Measurements from ENCODE around the gene ADGRG2.

DNA sequence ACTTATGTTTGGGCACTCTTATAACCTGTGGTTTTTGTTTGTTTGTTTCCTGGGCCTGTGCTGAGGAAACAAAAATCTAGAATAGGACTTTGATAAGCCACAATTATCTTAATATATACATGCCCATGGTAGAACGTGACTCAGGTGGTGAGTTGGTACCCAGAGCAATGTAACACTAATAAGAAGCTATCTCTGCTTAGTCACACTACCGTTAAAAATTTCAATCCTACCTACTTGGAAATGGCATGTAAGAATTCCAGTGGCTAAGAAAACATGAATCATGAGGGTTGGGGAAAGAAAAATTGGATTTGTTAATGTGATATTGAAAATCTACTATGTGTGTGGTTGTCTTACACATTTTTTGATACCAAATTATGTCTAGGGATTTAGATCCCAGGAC lies 30.5 kb upstream of the ADGRG2 start:
- TF ChIP-seq POLR2AphosphoS5 (IDR thresholded peaks at IDR 0.05), result no peak
- no peak for TF ChIP-seq POLR2A (IDR thresholded peaks at IDR 0.05)
- TF ChIP-seq, protein P1, sequence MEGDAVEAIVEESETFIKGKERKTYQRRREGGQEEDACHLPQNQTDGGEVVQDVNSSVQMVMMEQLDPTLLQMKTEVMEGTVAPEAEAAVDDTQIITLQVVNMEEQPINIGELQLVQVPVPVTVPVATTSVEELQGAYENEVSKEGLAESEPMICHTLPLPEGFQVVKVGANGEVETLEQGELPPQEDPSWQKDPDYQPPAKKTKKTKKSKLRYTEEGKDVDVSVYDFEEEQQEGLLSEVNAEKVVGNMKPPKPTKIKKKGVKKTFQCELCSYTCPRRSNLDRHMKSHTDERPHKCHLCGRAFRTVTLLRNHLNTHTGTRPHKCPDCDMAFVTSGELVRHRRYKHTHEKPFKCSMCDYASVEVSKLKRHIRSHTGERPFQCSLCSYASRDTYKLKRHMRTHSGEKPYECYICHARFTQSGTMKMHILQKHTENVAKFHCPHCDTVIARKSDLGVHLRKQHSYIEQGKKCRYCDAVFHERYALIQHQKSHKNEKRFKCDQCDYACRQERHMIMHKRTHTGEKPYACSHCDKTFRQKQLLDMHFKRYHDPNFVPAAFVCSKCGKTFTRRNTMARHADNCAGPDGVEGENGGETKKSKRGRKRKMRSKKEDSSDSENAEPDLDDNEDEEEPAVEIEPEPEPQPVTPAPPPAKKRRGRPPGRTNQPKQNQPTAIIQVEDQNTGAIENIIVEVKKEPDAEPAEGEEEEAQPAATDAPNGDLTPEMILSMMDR (IDR thresholded peaks at IDR 0.05), result no peak

Measured in breast epithelium (tissue), 3 donors.